ENCODE data around the gene DPYD. TPM values are rescaled to one million over a fixed set of nuclear protein-coding genes. Genes with fewer than 3 reads are reported as not detected.

DPYD gene
- total and polyA plus RNA-seq, 9 donors = 17.2 to 45.9 (median 38.7) TPM

GRCh38 chr1:97905141-97905940, 15.5 kb downstream of the DPYD start:
- Histone ChIP-seq H3K4me3 (no peak overlapping the region), H3K36me3 (no peaks in the 10 kb centered on the region), H3K27me3 (no peaks in the 10 kb centered on the region), H3K27ac (no peak overlapping the region), H3K4me1 (ENCODE audit: insufficient read depth) (peaks cover 2% of the 10 kb centered on the region), H3K9me3 (no peaks in the 10 kb centered on the region)
- intact Hi-C loops (cut with DNase I) = no loop called here
- 91 to 94% (median 91%) methylated on average over 6 of the region's 6 CpGs for WGBS, 3 donors
- DNase-seq = no peak
- no peak for TF ChIP-seq POLR2A (IDR thresholded peaks at IDR 0.05)
- no peak for TF ChIP-seq CTCF (IDR thresholded peaks at IDR 0.05)
- no peak for TF ChIP-seq EP300 (IDR thresholded peaks at IDR 0.05)

GRCh38 chr1:97904534-97904933, 16.3 kb downstream of the DPYD start:
- no peak overlapping the region for H3K4me3 ChIP-seq
- TF ChIP-seq POLR2A (IDR thresholded peaks at IDR 0.05) = no peak
- TF ChIP-seq EP300 (IDR thresholded peaks at IDR 0.05) = no peak
- TF ChIP-seq CTCF (IDR thresholded peaks at IDR 0.05) = no peak
- H3K4me1 ChIP-seq (ENCODE audit: insufficient read depth) = peaks cover 2% of the 10 kb centered on the region
- intact Hi-C loops (cut with DNase I) = no loop called here
- no peak for DNase-seq
- no peak overlapping the region for H3K27ac ChIP-seq
- no peaks in the 10 kb centered on the region for H3K9me3 ChIP-seq
- no peaks in the 10 kb centered on the region for H3K27me3 ChIP-seq
- no peaks in the 10 kb centered on the region for H3K36me3 ChIP-seq

GRCh38 chr1:97903626-97904025, 17.2 kb downstream of the DPYD start:
- intact Hi-C loops (cut with DNase I) = no loop called here
- Histone ChIP-seq H3K36me3 (no peaks in the 10 kb centered on the region), H3K4me3 (no peak overlapping the region), H3K27ac (no peak overlapping the region), H3K27me3 (no peaks in the 10 kb centered on the region), H3K9me3 (no peaks in the 10 kb centered on the region), H3K4me1 (ENCODE audit: insufficient read depth) (peaks cover 2% of the 10 kb centered on the region)
- no peak for DNase-seq
- 2 to 4% (median 3%) methylated on average over 1 of the region's 1 CpG for WGBS, 3 donors
- TF ChIP-seq POLR2A (IDR thresholded peaks at IDR 0.05) (no peak), EP300 (IDR thresholded peaks at IDR 0.05) (no peak), CTCF (IDR thresholded peaks at IDR 0.05) (no peak)

GRCh38 chr1:97902067-97902466, 18.8 kb downstream of the DPYD start:
- WGBS, 3 donors = 92 to 97% (median 95%) methylated on average over 2 of the region's 2 CpGs
- no peak for DNase-seq
- peaks cover 2% of the 10 kb centered on the region for H3K4me1 ChIP-seq (ENCODE audit: insufficient read depth)

More at GRCh38 chr1:97902067-97902466, 18.8 kb downstream of the DPYD start:
- no peaks in the 10 kb centered on the region for H3K36me3 ChIP-seq
- TF ChIP-seq POLR2A (IDR thresholded peaks at IDR 0.05) (no peak), CTCF (IDR thresholded peaks at IDR 0.05) (no peak), EP300 (IDR thresholded peaks at IDR 0.05) (no peak)
- H3K4me3 ChIP-seq = no peak overlapping the region
- H3K27me3 ChIP-seq = no peaks in the 10 kb centered on the region
- H3K9me3 ChIP-seq = no peaks in the 10 kb centered on the region
- intact Hi-C loops (cut with DNase I) = no loop called here
- H3K27ac ChIP-seq = no peak overlapping the region

All from ovary (tissue), 9 donors.